GM19025 (cell line): ENCODE measurements around the gene RASAL1.

Experiments
- ATAC-seq: cut with Tn5 transposase; IDR thresholded peaks from one replicate; pipeline ENCODE4 v1.9.1; 2021; ENCODE audit warnings: mild to moderate bottlenecking, low read depth, moderate library complexity; ENCODE audit not compliant: unreplicated experiment

RASAL1 gene

DNA sequence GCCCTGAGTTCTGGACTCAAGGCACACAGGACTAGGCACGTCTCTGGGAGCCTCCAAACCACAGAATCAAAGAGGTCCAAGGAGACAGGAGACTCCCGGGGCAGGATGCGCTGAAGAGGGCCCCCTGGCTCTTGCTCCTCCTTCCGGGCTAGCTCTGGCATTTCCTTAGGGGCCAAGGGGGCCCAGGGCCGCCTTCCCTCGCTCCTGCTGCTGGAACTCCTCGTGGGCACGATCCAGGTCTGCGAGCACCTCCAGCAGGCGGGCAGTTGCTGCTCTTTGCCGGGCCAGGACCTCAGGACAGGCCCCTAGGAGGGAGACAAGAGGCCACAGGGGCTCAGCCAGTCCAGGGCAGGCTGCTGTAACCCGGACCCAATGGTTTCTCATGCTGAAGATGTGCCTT, 35.8 kb downstream of the RASAL1 start:
- no peak for ATAC-seq

DNA sequence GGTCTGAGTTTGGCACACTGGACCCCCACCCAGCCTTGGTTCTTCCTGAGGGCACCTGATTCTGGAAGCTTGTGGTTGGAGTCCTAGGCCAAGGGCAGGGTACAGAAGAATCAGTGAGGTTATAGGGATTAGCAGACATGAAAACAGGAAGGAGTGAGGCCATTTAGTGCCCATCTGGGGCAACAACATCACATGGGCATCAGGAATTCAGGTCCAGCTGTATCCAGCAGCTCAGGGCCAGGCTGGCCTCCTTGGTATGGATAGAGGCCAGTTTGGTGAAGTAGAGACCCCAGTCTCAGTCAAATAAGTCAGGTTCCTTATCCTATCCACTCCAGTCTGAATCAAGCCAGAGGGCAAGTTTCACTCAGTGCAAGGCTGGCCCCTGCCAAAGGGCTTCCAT, 36.2 kb downstream of the RASAL1 start:
- no peak for ATAC-seq

DNA sequence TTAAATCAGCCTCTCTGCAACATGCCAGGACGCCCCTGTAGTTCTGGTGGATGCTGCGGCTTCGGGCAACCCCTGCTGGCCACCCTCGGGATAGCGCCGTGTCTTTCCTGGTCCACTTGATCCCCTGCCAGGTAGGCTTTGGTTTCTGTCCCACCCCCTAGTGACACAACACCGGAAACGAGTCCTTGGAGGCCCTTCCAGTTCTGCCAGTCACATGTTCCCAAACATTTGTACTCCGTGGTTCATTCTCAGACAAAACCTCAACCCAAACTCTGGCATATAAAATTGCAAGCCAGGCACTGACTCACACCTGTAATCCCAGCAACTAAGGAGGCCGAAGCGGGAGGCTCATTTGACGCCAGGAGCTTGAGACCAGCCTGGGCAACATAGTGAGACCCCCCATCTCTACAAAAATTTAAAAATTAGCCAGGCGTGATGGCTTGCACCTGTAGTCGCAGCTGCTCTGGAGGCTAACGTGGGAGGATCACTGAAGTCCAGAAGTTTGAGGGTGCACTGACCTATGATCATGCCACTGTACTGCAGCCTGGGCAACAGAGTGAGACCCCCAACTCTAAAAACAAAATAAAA, 37.0 kb downstream of the RASAL1 start:
- no peak for ATAC-seq

DNA sequence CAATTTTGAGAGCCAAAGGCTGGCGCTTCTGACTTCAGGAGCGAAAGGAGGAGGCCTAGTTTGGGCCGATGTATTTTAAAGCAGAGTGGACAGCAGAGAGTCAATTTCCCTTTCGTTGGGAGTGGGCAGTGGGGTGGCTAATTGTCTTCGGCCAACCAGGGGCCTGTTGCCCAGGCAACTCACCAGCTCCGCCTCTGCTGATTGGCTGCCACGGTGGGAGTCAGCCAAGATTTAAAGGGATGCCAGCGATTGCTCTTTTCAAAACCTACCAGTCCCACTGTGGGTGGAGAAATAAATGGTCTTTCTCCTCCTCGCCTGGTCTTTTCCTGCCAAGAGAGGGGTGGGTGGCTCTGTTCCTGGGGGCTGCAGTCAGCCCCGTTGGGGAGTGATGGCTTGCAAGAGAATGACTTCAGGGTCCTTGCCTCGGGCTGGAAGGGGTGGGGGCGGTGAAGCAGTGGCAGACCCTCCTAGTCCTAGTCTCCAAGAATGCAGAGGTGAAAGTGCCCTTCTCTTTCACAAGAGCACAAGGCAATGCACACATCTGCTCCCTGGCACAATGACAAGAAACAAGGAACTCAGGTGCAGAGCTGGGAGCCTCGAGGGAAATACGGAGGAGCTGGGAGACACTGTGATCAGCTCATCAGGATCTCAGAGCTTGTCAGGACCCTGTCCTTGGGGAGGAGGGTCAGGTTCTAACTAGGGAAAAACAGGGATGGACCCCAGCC, 37.7 kb downstream of the RASAL1 start:
- ATAC-seq, result no peak

DNA sequence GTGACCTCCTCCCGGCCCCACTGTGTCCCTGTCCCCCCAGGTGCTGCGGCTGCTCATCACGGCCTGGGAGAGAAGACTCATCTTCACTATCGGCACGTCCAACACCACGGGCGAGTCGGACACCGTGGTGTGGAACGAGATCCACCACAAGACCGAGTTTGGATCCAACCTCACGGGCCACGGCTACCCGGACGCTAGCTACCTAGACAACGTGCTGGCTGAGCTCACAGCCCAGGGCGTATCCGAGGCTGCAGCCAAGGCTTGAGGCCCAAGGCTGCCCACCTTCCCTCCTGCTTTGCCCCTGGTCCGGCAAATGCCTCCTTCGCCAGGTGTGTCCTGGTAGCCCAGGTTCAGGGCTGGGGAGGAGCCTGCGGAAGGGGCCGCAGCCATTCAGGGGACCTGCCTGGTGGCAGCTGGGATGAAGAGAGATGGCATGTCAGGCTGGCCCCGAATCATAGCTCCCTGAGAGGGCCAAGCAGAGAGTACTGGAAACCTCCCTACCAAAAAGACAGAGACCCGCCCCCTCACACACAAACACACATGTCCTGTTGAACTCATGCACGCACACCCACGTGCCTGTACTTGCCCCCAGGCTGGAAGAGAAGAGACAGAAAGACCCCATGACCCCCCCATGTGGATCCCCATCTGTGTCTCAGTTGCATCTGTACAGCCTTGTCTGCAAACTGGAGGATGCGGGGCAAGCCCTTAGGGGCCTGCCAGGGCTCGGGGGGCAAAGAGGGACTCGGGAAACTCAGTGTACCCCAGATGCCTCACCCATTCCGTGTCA, 38.7 kb downstream of the RASAL1 start:
- no peak for ATAC-seq

DNA sequence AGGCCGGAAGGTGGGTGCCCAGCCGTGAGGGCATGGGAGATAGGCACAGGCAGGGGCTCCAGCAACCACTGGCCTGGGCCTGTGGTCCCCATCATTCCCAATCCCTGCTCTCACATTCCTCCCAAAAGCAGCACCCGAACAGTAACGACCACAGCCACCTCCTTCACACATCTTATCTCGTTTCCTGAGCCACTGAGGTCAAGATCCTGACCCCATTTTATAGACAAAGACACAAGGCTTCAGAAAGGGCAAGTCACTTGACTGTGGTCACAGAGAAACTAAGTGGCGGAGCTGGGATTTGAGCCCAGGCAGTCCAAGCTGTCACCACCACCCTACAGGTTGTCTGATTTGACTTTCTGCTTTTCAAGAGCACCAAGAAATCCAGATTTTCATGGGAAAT, 40.2 kb downstream of the RASAL1 start:
- no peak for ATAC-seq

DNA sequence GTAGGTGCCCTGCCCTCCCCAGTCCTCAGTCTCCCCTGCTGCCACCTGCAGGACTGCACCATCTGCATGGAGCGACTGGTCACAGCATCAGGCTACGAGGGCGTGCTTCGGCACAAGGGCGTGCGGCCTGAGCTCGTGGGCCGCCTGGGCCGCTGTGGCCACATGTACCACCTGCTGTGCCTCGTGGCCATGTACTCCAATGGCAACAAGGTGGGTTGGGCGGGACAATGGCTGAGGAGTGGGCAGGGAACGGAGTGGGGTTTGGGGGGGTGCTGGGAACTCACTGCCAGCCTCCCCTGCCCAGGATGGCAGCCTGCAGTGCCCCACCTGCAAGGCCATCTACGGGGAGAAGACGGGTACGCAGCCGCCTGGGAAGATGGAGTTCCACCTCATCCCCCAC, 40.8 kb downstream of the RASAL1 start:
- ATAC-seq, result no peak

DNA sequence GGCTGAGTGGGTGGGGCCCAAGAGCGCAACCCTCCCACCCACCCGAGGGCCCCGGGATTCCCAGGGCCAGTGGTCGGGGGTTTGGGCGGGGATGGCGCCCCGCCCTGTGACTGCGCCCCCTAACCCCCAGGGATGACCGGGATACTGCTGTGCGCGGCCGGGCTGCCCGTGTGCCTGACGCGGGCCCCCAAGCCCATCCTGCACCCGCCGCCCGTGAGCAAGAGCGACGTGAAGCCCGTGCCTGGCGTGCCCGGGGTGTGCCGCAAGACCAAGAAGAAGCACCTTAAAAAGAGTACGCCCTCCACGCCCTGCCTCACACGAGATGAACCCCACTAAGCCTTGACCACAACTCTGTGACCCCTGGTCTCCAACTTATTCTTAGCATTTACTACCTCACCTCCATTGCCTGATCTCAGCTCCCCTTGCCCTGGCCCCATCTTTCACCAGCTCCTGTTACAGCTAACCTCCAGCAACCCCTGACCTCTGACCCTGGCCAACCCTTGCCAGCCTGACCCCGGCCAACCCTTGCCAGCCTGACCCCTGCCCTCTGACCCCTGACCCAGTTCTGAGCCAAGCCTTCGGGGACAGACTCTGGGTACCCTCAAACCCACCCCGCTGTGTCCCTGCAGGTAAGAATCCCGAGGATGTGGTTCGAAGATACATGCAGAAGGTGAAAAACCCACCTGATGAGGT, 42.0 kb downstream of the RASAL1 start:
- ATAC-seq, result no peak

DNA sequence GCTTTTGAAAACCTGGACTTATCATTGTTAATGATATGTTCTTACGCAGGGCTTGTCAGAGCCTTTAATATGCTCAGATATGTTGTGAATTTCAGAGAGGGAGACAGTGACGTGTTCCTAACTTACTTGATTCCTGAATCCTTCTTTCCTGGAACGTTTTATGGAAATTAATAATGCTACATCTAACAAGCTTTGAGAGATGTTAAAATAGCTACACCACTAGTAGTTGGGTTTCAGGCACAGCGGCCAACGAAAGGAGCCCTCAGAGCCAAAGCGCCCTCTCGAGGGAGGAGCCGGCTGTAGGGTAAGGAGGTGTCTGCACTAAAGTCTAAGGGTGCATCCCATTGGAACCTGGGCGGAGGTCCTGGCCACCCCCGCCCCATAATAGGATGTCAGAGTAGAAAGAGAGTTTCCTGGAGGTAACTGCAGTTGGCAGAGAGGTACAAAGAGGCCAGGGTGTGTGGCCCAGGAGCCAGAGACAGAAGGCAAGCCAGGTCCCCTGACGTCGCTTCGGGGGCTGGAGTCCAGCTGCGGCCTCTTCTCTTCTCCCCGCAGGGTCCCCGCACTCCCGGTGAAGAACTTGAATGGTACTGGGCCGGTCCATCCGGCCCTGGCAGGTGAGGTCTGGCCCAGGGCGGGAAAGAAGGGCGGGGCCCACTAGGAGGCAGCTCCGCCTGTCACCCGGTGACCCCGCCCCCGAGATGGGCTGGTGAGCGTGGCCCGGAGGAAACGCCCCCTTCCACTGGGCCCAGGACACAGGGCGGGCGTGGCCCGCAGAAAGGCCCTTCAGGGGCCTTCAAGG, 42.8 kb downstream of the RASAL1 start:
- ATAC-seq, result no peak

DNA sequence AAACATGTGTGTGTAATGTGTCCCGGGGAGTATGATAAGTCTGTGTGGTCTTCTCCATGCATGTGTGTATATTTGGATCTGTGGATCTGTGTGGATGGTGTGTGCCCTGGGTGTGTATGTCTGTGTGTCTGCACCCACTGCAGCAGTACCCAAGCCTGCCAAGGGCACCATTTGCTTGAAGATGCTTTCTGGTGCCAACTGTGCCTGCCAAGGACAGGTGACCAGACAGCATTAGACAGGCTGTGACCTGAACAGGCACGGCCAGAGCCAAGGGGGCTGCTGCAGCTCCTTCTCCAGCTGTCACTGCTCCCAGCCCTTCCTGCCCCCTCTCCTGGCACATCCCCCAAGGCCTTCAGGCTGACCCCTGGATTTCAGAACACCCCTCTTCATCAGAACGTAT, 44.1 kb downstream of the RASAL1 start:
- no peak for ATAC-seq

DNA sequence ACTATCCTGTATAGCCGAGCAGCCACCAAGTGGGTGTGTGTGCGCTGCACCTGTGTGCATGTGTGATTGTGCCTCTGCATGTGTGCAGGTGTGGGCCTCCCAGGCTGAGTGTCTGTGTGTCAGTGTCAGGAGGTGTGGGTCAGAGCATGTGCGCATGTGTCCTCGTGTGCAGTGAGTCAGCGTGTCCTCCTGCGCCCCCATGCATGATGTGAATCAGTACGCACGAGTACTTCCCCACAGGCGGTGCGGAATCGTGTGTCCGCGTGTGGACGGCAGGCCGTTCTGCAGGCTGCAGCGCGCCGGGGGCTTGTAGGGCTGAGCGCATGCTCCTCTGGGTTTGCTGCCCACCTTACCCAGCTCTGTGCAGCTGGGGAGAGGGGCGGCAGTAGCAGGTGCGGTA, 44.8 kb downstream of the RASAL1 start:
- no peak for ATAC-seq

DNA sequence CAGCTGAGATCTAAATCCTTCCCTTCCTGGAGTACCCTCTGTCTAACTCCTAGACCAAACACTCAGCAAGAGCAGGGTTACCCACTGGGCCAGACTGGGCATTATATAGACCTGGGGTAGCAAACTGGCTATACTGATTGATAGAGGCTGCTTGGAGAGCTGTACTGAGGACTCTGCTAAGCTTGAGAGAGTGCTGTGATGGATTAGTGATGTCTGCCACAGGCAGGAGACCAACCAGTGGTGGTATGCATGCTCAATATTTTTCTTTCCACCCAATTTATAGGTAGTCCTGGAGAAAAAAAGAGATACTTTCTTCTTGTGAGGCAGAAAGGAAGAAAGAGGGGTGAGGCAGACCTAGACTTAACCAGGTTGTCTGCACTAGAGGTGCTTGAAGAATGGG, 45.7 kb downstream of the RASAL1 start:
- no peak for ATAC-seq

DNA sequence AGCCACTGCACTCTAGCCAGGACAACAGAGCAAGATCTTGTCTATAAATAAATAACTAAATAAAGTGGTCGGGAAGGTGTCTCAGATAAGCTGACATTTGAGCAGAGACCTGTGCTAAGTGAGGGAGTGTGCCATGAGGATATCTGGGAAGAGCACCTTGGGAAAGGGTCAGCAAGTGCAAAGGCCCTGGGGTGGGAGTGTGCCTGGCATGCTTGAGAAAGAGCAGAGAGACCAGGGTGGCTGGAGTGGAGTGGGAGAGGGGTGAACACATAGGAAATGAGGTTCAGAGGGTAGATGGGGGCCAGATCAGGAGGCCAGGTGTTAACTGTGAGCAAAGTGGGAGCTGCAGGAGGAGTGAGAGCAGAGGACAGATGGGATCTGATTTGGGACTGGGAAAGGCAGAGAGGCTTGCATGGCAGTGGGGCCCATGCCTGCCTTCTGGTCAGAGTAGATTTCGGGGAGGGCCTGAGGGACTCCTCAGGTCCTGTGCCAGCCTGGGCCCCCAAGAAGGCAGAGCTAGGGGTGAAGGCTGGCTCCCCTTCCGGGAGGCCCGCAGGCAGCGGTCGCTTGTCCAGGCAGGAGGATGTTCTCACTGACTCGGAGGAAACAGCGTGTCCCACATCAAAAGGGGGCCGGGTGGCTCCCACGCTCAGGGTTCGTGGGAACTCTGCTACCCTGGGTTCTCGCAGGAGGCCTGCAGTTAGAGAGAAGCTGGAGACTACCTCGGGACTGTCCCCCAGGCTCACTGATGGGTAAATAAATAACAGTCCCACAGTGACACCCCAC, 46.4 kb downstream of the RASAL1 start:
- no peak for ATAC-seq

DNA sequence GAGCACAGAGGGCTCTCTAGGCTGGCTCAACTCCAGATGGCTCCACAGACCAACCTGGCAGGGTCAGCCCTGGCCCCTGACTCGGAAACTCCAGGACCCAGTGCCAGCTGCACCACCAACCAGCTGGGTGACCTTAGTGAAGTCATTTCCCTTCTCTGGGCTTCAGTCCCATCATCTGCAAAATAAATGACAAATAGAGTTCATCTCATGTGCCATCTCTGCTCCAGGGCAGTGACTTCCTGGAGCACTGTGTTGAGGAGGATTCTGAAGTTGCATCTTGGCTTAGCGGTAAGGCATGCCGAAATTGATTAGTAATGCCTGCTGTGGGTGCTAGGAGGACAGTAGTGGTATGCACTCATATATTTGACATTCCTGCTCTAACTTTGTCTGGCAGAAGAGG, 47.5 kb downstream of the RASAL1 start:
- ATAC-seq, result no peak

DNA sequence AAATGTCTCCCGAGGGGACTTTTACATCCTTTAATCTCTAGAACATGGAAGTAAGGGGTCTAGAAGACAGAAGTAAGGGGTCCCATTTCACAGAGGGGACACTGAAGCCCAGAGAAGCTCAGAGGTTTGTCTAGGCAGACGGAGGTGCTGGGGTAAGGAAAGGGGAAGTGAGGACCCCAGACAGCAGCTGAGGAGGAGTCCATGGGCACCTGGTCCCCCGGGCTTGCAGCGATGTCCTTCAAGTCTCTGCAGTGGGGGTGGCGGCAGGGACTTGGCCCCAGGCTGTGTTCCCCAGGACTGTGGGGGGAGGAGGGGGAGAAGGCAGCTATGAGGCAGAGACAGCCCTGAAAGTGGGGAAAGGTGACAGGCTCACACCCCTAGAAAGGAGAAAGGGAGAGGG, 48.4 kb downstream of the RASAL1 start:
- no peak for ATAC-seq

DNA sequence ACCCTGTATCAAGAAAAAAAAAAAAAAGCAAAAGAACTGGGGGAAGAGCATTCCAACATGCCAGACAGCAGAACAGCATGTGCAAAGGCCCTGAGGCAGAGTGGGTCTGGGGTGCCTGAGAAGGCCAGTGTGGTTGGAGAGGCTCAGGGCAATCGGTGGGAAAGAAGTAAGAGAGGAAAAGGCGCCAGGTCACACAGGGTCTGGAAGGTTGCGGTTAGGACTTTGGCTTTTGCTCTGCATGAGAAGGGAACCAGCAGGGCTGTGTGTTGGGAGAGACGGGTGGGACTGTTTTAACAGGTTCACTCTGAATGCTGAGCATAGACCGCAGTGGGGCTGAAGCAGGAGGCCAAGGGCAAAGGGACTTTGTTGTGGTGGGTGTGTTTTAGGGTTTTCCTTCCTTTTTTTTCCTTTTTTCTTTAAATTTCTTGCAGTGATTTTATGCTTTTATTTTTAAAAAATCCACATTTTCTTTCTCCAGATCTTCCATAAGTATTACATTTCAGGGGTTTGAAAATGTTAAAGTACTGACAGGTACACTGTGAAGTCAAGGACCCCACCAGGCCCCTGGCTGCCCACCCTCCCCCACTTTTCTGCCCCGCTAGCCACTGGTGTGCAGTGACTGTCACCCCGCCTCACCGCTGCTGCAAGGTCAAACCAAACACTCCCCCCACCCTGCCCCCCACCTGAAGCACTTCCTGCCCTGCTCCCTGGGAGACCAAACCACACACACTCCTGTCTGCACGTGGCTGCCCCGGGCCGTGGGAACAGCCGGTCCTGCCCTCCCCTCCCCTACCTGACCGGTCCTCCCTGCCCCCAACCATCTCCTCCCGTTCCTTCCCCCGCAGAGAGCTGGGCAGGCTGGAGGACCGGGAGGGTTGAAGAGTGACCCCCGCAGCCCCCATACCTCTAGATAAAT, 49.1 kb downstream of the RASAL1 start:
- no peak for ATAC-seq

DNA sequence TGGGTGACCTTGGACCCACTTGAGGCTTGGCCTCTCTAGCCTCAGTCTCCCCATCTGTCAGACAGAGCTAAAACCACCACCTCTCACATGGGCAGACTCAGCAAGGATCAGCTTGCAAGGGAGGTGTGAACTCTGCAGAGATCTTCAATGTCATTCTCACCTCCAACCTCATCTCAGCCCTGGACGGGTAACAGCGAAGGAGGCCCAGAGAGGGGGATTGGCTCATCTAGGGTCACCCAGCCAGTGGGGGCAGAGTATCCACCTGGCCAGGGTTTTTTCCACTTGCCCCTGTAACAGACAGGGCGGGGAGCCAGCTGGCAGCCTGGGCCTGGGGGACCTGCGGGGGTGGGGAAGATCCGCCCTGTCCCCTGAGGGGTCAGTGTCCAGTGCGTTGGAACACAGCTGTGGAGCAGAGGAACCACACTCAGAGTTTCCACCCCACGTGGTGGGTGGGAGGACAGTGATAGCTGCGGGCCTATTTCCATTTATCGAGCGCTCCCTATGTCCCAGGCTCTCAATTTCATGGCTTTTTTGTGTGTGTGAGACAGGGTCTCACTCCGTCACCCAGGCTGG, 51.6 kb downstream of the RASAL1 start:
- ATAC-seq, result no peak

DNA sequence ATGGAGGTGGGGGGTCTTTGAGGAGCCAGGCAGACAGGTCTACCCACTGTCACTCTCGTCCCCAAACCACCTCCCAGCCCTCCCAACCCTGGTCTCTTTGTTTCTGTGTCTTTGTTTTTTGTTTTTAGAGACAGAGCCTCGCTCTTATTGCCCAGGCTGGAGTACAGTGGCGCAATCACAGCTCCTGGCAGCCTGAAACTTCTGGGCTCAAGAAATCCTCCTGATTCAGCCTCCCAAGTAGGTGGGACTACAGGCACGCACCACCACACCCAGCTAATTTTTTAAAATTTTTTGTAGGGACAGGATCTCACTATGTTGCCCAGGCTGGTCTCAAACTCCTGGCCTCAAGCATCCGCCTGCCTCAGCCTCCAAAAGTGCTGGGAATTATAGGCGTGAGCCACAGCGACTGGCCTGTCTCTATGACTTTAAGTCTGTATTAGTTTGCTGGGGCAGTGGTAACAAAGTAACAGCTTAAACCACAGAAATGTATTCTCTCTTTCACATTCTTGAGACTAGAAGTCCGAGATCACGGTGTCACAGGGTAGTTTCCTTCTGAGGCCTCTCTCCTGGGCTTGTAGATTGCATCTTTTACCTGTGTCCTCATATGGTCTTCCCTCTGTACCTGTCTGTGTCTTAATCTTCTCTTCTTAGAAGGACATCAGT, 52.9 kb downstream of the RASAL1 start:
- ATAC-seq, result peak; percentile 78
